Endometrial microvascular endothelial cells (primary cell): ENCODE data around the gene CHD9. TPM values are rescaled to one million over a fixed set of nuclear protein-coding genes. Genes with fewer than 3 reads are reported as not detected.
"Not testable (repeated sequence)": the region's sequence is repeated elsewhere in the genome, so short reads cannot be mapped to it uniquely, and the experiment has no call there.

Experiments
- in situ Hi-C: cut with HindIII; loops from 2 replicates; pipeline ENCODE4 v1.10.0; 2017; ENCODE audit warnings: low sequenced_read_pairs, low pct_unique_long_range_greater_than_20kb; ENCODE audit errors: inconsistent ontology term
- total RNA-seq: library from RNA; depleted of rRNA; stranded (reverse); fragments of >200 nt; gene quantifications from one replicate; pipeline ENCODE4 v1.2.3, GENCODE V29; 2015; ENCODE audit errors: inconsistent ontology term

Gene CHD9
- total RNA-seq, 1 donor from 2014 or later, result 16.4 TPM

- in situ Hi-C loops, result loop anchor here (10.0 kb wide), 1 partner anchor 214 kb away; the partner anchor contains the start of gene AKTIP
Measured at GRCh38 chr16:53290520-53290919, 235.7 kb downstream of the CHD9 start.

DNA sequence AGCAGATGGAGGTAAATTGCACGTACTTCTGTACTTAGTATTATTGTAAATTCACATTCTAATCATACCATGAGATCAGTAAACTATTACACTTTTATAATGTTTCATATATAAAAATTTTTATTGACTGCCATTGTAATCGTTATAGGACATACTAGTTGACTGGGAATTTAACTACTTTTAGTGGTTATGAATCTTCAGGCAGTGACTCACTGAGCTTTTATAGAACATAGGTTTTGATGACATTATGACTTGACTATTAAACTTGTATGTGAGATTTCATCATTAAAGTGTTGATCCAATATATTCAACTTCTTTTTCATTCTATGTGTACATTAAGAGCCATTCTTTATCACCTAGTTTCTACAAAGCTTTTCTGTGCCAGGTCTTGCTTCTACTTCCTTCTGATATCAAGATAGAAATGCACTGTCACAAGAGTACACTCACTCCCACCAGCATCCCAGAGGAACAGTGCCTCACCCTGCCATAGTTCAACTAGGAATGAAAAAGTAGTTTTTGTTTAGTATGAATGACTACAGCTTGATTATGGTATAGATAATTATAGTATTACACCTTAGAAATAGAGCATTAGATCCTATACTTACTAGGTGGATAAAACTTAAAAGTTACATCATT, 237.1 kb downstream of the CHD9 start:
- in situ Hi-C loops, result loop anchor here (10.0 kb wide), 1 partner anchor 213 kb away; the partner anchor contains the start of gene AKTIP

DNA sequence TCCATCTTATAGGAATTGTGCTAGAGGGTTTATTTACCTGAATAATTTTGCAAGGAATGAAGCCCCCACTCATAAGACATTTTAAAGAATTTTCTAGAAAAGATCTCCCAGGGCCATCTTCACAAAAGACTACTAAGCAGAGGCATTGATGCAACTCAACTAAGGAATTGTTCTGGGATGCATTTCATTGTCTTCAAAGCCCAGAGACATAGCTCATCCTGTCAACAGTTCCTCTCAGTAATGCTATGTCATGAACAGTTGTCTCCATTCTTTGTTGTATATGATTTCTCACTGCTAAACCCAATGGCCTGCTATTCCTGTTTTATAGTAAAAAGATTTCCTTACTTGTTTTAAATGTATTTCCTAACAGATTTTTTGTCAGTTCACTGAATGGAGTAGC, 242.7 kb downstream of the CHD9 start:
- in situ Hi-C loops, result loop anchor here (10.0 kb wide), 1 partner anchor 207 kb away; the partner anchor contains the start of gene AKTIP

- in situ Hi-C loops, result no loop called here
Measured at GRCh38 chr16:53304334-53304733, 249.5 kb downstream of the CHD9 start.

DNA sequence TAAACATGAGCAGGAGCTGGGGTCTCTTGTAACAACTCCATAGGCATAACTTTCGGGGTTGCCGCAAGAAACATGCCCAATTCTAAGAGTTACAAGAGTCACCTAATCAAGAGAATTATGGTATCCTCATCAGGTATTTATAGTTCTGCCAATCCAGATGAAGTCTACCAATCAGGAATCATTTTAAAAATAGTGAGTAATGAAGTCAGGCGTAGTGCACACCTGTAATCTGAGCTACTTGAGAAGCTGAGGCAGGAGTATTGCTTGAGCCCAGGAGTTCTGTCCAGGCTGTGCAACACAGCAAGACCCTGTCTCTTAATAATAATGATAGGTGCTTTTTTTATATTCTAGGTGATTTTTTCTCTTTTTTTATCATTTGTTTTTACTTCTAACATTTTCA, 251.0 kb downstream of the CHD9 start:
- in situ Hi-C loops, result no loop called here

DNA sequence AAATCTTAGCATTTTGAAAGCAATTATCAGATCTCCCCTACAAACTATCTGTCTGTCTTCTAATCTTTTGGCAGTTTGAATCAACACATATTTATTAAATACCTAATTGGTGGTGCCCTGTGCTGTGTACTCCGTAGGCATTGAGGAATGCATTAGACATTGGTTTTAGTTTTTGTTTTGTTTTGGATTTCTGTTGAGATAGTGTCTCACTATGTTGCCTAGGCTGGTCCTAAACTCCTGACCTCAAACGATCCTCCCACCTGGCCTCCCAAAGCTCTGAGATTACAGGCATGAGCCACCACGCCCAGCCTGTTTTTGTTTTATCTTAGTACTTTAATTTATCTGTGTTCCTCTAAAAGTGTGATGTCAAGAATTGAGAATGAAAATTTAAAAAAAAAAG, 254.7 kb downstream of the CHD9 start:
- in situ Hi-C loops, result no loop called here

DNA sequence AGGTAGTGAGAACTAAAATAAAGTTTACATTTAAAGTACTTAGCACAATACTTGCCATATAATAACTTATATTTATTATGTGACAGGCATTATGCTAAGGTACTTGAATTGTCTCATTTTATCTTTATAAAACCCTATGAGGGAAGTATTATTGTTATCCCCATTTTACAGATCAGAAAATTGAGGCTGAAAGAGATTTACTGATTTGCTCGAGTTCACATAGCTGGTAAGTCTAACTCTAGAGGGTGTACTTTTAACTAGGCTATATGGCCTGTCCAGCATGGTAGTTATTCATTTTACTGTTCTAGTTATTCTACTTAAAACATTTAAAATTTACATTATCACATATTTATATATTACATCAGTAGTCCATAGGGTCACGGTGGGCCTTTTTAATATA, 266.2 kb downstream of the CHD9 start:
- in situ Hi-C loops, result no loop called here

DNA sequence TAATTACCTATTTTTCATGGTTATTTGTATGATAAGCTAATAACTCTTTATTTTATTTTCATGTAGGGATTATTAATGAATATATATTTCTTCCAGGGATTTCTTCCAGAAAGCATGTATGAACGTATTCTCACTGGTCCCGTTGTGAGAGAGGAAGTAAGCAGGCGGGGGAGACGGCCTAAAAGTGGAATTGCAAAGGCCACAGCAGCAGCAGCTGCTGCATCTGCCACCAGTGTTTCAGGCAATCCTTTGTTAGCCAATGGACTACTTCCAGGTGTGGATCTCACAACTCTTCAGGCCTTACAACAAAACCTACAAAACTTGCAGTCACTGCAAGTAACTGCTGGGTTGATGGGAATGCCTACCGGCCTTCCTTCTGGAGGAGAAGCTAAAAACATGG, 269.1 kb downstream of the CHD9 start:
- in situ Hi-C loops, result no loop called here

GRCh38 chr16:53330991-53331390, 276.2 kb downstream of the CHD9 start:
- in situ Hi-C loops, result not testable (repeated sequence)

GRCh38 chr16:53334581-53334980, 279.8 kb downstream of the CHD9 start:
- in situ Hi-C loops, result no loop called here

GRCh38 chr16:53337294-53337693, 282.5 kb downstream of the CHD9 start:
- in situ Hi-C loops, result no loop called here

DNA sequence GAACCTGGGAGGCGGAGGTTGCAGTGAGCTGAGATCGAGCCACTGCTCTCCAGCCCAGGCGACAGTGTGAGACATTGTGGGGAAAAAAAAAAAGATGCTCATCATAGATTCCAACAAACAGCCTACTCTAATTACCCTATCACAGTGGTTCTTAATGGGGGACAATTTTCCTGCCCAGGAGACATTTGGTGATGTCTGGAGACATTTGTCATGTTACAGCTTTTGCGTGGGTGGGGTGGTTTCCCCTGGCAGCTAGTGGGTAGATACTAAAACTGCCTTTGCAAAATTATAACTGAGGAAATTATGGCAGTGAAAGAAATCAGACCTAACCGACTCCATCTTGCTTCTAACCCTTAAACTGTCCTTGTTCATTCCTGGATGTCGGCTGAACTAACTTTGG, 287.0 kb downstream of the CHD9 start:
- in situ Hi-C loops, result no loop called here

- in situ Hi-C loops, result no loop called here
Measured at GRCh38 chr16:53355064-53355463, 300.3 kb downstream of the CHD9 start.

DNA sequence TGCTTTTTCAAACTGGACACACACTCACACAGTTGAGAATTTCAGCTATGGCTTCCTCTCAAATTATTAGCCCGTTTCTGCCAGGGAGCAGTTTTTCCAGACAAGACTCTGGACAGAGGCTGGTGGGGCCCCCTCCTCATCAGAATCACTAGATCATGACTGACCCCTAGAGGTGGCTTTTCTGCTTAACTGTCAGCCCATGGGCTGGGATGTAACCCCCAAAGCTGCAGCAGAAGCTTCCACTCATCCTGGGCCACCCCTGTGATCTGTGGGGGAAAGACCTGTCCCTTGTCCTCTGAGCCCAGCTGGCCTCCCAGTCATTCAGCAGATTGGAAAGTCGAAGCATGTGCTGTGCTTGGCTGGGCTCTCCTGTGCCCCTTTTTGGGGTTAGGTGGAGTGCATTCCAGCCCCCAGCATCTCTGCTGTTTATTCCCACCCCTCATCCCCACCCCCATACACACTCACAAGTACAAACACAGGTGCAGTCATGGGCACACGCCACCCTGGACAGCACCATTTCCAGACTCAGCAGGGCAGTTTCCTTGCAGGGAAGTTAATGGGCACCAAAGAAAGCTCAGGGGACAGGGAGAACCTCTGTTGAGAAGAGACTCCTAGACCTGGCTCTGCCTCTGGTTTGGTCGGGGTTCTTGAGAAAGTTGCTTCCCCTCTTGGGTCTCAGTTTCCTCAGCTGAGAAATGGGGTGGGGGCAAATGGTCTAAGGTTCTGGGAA, 301.9 kb downstream of the CHD9 start:
- in situ Hi-C loops, result no loop called here

GRCh38 chr16:53357208-53357586, 302.4 kb downstream of the CHD9 start:
- in situ Hi-C loops, result no loop called here

- in situ Hi-C loops, result no loop called here
Measured at GRCh38 chr16:53357955-53358354, 303.2 kb downstream of the CHD9 start.

- in situ Hi-C loops, result no loop called here
Measured at GRCh38 chr16:53358884-53359283, 304.1 kb downstream of the CHD9 start.

DNA sequence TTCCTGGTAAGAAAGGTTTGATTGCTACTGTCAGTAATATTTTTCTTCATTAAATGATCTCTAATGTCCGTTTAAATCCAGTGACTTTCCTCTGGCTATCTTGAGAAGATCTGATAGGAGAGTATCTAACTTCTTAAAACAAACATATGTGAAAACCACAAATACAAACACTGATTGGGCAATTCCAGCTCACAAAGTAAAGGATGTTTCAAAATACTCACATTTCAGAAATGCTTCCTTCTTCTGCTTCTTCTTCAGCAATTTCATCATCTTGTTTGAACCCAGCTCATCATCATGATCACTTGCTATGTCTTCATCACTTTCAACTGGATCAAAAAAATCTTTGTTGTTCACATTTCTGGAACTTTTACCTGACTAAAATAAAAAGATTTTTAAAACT, 315.1 kb downstream of the CHD9 start:
- in situ Hi-C loops, result no loop called here

DNA sequence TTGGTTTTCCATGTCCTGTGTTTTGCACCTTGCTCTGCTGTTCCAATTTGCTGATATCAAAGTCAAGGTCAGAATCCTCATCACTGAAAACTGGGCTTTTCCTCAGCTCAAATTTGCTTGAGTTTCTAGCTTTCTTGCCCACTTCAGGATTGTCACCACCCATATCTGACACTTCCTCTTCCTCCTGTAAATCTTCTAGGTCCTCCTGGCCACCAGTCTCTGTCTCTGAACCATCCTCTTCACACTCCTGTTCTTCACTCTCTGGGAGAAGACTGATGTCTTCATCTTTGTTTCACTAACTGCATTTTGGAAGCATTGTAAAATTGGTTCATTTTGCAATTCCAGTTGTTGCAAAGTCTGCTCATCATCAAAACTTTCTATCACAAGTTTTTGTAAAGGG, 316.0 kb downstream of the CHD9 start:
- in situ Hi-C loops, result no loop called here

GRCh38 chr16:53372992-53373871, 318.4 kb downstream of the CHD9 start:
- in situ Hi-C loops, result no loop called here
